ENCODE results near the gene CBFA2T2. TPM values are rescaled to one million over a fixed set of nuclear protein-coding genes. Genes with fewer than 3 reads are reported as not detected.
A peak's percentile ranks its signal among the peaks of the same experiment; 100 is the strongest.

CBFA2T2 gene
- total and polyA plus RNA-seq, 2 donors (not counting 1 experiment from before 2014, with no cell fraction given) = 26.9 to 30.0 TPM

GRCh38 chr20:33660685-33661058 is 170.8 kb downstream of the CBFA2T2 start:
- intact Hi-C loops (cut with micrococcal nuclease) = loop anchor here (5.0 kb wide), 1 partner anchor 452 kb away; the partner anchor contains the start of gene EIF2S2
- Mint-ChIP-seq H3K4me1 (peaks cover 17% of the 10 kb centered on the region), H3K27ac (no peak overlapping the region), H3K9me3 (ENCODE audit: insufficient read depth) (no peaks in the 10 kb centered on the region), H3K4me3 (no peak overlapping the region), H3K27me3 (no peaks in the 10 kb centered on the region)
- no peak overlapping the region for H2AFZ ChIP-seq (ENCODE audit: insufficient read depth, low read depth, low read length, poor library complexity, severe bottlenecking)
- ChIA-PET POLR2A (no interaction called here), CTCF (no interaction called here)
- no peaks in the 10 kb centered on the region for H4K20me1 ChIP-seq (ENCODE audit: control insufficient read depth, insufficient read depth, low read length, poor library complexity, severe bottlenecking)
- H3K36me3 ChIP-seq (replicated peaks in 1 of 2; ENCODE audit: control extremely low read depth in 1 of 2, control insufficient read depth in 1 of 2, extremely low read depth in 1 of 2, insufficient read depth in 2 of 2, low read length in 1 of 2) = no peaks in the 10 kb centered on the region
- peaks cover 6% of the 10 kb centered on the region for H3K79me2 ChIP-seq (ENCODE audit: control insufficient read depth, insufficient read depth, low read length)
- H3K4me2 ChIP-seq (replicated peaks; ENCODE audit: low read depth, low read length, poor library complexity, severe bottlenecking) = no peak overlapping the region
- DNase-seq = no peak
- H3K4me3 ChIP-seq (ENCODE audit: control extremely low read depth in 1 of 5, extremely low read depth in 1 of 5, insufficient read depth in 1 of 5, low read depth in 2 of 5, low read length in 4 of 5) = no peak overlapping the region
- H3K9ac ChIP-seq (ENCODE audit: low read length) = no peak overlapping the region
- H3K27ac ChIP-seq (ENCODE audit: low read length in 2 of 2) = no peak overlapping the region
- no peaks in the 10 kb centered on the region for H3K27me3 ChIP-seq (replicated peaks in 1 of 4; ENCODE audit: control extremely low read depth in 1 of 4, control insufficient read depth in 3 of 4, insufficient read depth in 4 of 4, low read length in 3 of 4)
- TF ChIP-seq CTCF (IDR thresholded peaks at IDR 0.05) = no peak
- no peak for TF ChIP-seq EZH2 (IDR thresholded peaks at IDR 0.05; ENCODE audit: borderline replicate concordance, insufficient read depth, low read depth, low read length, poor library complexity, severe bottlenecking)
- no peaks in the 10 kb centered on the region for H3K9me3 ChIP-seq (ENCODE audit: control extremely low read depth in 1 of 3, control insufficient read depth in 2 of 3, insufficient read depth in 1 of 3, low read length in 2 of 3)
- peaks cover 11 to 18% of the 10 kb centered on the region in 2 donors for H3K4me1 ChIP-seq (ENCODE audit: control insufficient read depth in 2 of 2, insufficient read depth in 2 of 2, low read length in 2 of 2)
- no peak for ATAC-seq (ENCODE audit: low read depth)
- 94% methylated on average over 7 of the region's 7 CpGs for WGBS (ENCODE audit: insufficient coverage)

GRCh38 chr20:33662172-33662571 is 172.3 kb downstream of the CBFA2T2 start, which contains the start of gene C20orf144:
C20orf144 (plus strand) TSS chr20:33662327; CDS start chr20:33662346, 19 bp downstream.
- Histone ChIP-seq H3K4me2 (replicated peaks; ENCODE audit: low read depth, low read length, poor library complexity, severe bottlenecking) (peak within 1 kb of the TSS; percentile 90), H3K4me1 (ENCODE audit: control insufficient read depth in 2 of 2, insufficient read depth in 2 of 2, low read length in 2 of 2) (peaks cover 15 to 27% of the 10 kb centered on the region in 2 donors), H3K27me3 (replicated peaks in 1 of 4; ENCODE audit: control extremely low read depth in 1 of 4, control insufficient read depth in 3 of 4, insufficient read depth in 4 of 4, low read length in 3 of 4) (no peaks in the 10 kb centered on the region), H3K27ac (ENCODE audit: low read length in 2 of 2) (peak within 1 kb of the TSS; percentile 31 to 77), H3K9ac (ENCODE audit: low read length) (peak within 1 kb of the TSS; percentile 74), H3K4me3 (ENCODE audit: control extremely low read depth in 1 of 5, extremely low read depth in 1 of 5, insufficient read depth in 1 of 5, low read depth in 2 of 5, low read length in 4 of 5) (peak within 1 kb of the TSS; percentile 36 to 77 (median 67)), H3K79me2 (ENCODE audit: control insufficient read depth, insufficient read depth, low read length) (peaks cover 6% of the 10 kb centered on the region), H3K36me3 (replicated peaks in 1 of 2; ENCODE audit: control extremely low read depth in 1 of 2, control insufficient read depth in 1 of 2, extremely low read depth in 1 of 2, insufficient read depth in 2 of 2, low read length in 1 of 2) (no peaks in the 10 kb centered on the region), H3K9me3 (ENCODE audit: control extremely low read depth in 1 of 3, control insufficient read depth in 2 of 3, insufficient read depth in 1 of 3, low read length in 2 of 3) (no peaks in the 10 kb centered on the region), H2AFZ (ENCODE audit: insufficient read depth, low read depth, low read length, poor library complexity, severe bottlenecking) (peak within 1 kb of the TSS; percentile 95), H4K20me1 (ENCODE audit: control insufficient read depth, insufficient read depth, low read length, poor library complexity, severe bottlenecking) (no peaks in the 10 kb centered on the region)
- CTCF ChIA-PET = interaction anchor here (1.9 to 2.8 kb wide), 2 partner anchors 9 to 25 kb away, joined by 5 to 20 read pairs; no protein-coding TSS in a partner anchor
- Mint-ChIP-seq H3K27ac (peak within 1 kb of the TSS; percentile 85), H3K4me3 (peak within 1 kb of the TSS; percentile 87), H3K4me1 (peaks cover 25% of the 10 kb centered on the region), H3K9me3 (ENCODE audit: insufficient read depth) (no peaks in the 10 kb centered on the region), H3K27me3 (no peaks in the 10 kb centered on the region)
- WGBS (ENCODE audit: insufficient coverage) = 93% methylated on average over 10 of the region's 10 CpGs
- ATAC-seq (ENCODE audit: low read depth) = no peak
- POLR2A ChIA-PET = no interaction called here
- DNase-seq = no peak
- intact Hi-C loops (cut with micrococcal nuclease) = loop anchor here (5.0 kb wide), 1 partner anchor 450 kb away; the partner anchor contains the start of gene EIF2S2
- TF ChIP-seq CTCF (IDR thresholded peaks at IDR 0.05) = no peak
- TF ChIP-seq EZH2 (IDR thresholded peaks at IDR 0.05; ENCODE audit: borderline replicate concordance, insufficient read depth, low read depth, low read length, poor library complexity, severe bottlenecking) = no peak

All from B cell (primary cell).